Measurements from ENCODE around the gene MPRIP.

- no peak for TF ChIP-seq CTCF (IDR thresholded peaks at IDR 0.05)
- TF ChIP-seq POLR2A (IDR thresholded peaks at IDR 0.05), result no peak
Observed at GRCh38 chr17:17189559-17189958, 147.3 kb downstream of the MPRIP start.
